ENCODE measurements around the gene KRTAP10-10.
"Not testable (repeated sequence)": the region's sequence is repeated elsewhere in the genome, so short reads cannot be mapped to it uniquely, and the experiment has no call there.

The KRTAP10-10 gene

GRCh38 chr21:44601091-44601490, 36.1 kb upstream of the KRTAP10-10 start:
- not testable (repeated sequence) for DNase-seq (ENCODE audit: low read depth); H3K4me3 ChIP-seq (ENCODE audit: low read depth, low read length)
- peak; percentile 43 for TF ChIP-seq CTCF (IDR thresholded peaks at IDR 0.05; ENCODE audit: control insufficient read depth, extremely low read depth, insufficient read depth)

- no peak for TF ChIP-seq CTCF (IDR thresholded peaks at IDR 0.05; ENCODE audit: control insufficient read depth, extremely low read depth, insufficient read depth)
- DNase-seq (ENCODE audit: low read depth): no peak
- H3K4me3 ChIP-seq (ENCODE audit: low read depth, low read length): no peak overlapping the region
Observed at GRCh38 chr21:44601596-44602462, 35.3 kb upstream of the KRTAP10-10 start.

GRCh38 chr21:44602463-44602850, 34.7 kb upstream of the KRTAP10-10 start:
- TF ChIP-seq CTCF (IDR thresholded peaks at IDR 0.05; ENCODE audit: control insufficient read depth, extremely low read depth, insufficient read depth): no peak
- no peak for DNase-seq (ENCODE audit: low read depth)
- no peak overlapping the region for H3K4me3 ChIP-seq (ENCODE audit: low read depth, low read length)

GRCh38 chr21:44603109-44603875, 33.9 kb upstream of the KRTAP10-10 start:
- TF ChIP-seq CTCF (IDR thresholded peaks at IDR 0.05; ENCODE audit: control insufficient read depth, extremely low read depth, insufficient read depth): no peak
- DNase-seq (ENCODE audit: low read depth): no peak
- H3K4me3 ChIP-seq (ENCODE audit: low read depth, low read length): no peak overlapping the region

GRCh38 chr21:44603911-44604310, 33.2 kb upstream of the KRTAP10-10 start:
- H3K4me3 ChIP-seq (ENCODE audit: low read depth, low read length): no peak overlapping the region
- no peak for TF ChIP-seq CTCF (IDR thresholded peaks at IDR 0.05; ENCODE audit: control insufficient read depth, extremely low read depth, insufficient read depth)
- no peak for DNase-seq (ENCODE audit: low read depth)

- H3K4me3 ChIP-seq (ENCODE audit: low read depth, low read length): no peak overlapping the region
- no peak for TF ChIP-seq CTCF (IDR thresholded peaks at IDR 0.05; ENCODE audit: control insufficient read depth, extremely low read depth, insufficient read depth)
Observed at GRCh38 chr21:44606495-44606894, 30.7 kb upstream of the KRTAP10-10 start.

More at GRCh38 chr21:44606495-44606894, 30.7 kb upstream of the KRTAP10-10 start:
- DNase-seq (ENCODE audit: low read depth): no peak

All from LNCaP clone FGC (cell line).